ENCODE results near the gene PALD1.
"Not testable (repeated sequence)": the region's sequence is repeated elsewhere in the genome, so short reads cannot be mapped to it uniquely, and the experiment has no call there.

Gene PALD1

DNA sequence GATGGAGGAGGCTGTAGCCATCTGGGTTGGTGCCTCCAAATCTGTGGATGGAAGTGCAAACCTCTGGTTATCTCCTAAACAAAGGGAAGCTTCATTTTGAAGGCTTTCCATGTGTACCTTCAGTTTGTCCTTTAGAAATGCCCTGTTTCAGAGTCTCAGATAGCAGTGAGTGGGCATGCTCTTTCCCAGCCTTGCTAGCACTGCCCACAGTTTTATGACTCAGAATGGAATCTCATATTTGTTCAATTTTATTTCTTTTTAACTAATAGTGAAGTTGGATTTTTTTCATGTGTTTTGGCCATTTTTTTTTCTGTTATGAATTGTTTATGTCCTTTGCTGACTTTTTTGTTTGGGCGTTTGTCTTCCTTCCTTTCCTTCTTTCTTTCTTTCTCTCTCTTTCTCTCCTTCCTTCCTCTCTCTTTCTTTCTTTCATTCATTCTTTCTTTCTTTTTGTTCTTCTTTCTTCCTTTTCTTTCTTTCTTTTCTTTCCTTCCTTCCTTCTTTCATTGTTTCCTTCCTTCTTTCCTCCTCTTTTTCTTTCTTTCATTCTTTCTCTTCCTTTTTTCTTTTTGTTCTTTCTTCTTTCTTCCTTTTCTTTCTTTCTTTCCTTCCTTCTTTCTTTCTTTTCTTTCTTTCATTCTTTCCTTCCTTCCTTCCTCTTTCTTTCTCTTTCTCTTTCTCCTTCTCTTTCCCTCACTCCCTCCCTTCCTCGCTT is 98.4 kb downstream of the PALD1 start:
- no peak overlapping the region for H3K4me3 ChIP-seq (ENCODE audit: low read depth, low read length)
- no peak for TF ChIP-seq CTCF (IDR thresholded peaks at IDR 0.05; ENCODE audit: low read depth, low read length, missing control alignments)
- DNase-seq (ENCODE audit: low read depth): no peak
- in situ Hi-C loops (cut with HindIII; ENCODE audit: low sequenced_read_pairs): loop anchor here (5.0 kb wide), 2 partner anchors 55 to 80 kb away; no protein-coding TSS in a partner anchor

GRCh38 chr10:70578371-70578947 is 99.9 kb downstream of the PALD1 start:
- peak; percentile 97 for DNase-seq (ENCODE audit: low read depth)
- in situ Hi-C loops (cut with HindIII; ENCODE audit: low sequenced_read_pairs): loop anchor here (5.0 kb wide), 2 partner anchors 56 to 79 kb away; no protein-coding TSS in a partner anchor
- H3K4me3 ChIP-seq (ENCODE audit: low read depth, low read length): no peak overlapping the region
- no peak for TF ChIP-seq CTCF (IDR thresholded peaks at IDR 0.05; ENCODE audit: low read depth, low read length, missing control alignments)

DNA sequence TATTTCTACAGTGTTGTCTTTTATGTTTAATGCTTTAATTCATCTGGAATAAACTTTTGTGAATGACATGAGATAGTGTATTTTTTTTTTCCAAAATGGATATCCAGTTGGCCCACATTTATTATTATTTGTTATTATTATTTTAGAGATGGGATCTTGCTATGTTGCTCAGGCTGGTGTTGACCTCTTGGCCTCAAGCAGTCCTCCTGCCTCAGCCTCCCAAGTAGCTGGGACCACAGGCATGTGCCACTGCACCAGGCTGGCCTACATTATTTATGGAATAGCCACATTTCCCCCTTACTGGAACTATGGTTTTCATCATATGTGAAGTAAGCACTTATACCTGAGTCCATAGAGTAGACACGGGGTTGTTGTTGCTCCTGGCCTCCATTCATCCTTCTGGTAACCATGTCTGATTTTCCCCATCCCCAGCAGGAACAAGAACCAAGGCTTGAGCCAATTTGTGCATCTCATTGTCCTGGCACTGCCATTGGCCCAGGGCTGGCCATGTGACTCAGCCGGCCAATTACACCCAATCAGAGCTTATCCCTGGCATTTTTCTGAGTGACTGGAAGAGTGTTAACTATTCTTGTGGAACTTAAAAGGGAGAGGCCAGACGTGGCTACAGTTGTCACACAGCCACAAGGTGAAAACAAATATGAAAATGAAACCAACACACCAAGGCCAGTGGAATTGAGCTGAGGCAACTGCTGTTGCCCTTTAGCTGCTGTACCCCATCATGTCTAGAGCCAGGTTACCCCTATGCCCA is 100.9 kb downstream of the PALD1 start:
- H3K4me3 ChIP-seq (ENCODE audit: low read depth, low read length): no peak overlapping the region
- no peak for TF ChIP-seq CTCF (IDR thresholded peaks at IDR 0.05; ENCODE audit: low read depth, low read length, missing control alignments)
- no peak for DNase-seq (ENCODE audit: low read depth)
- in situ Hi-C loops (cut with HindIII; ENCODE audit: low sequenced_read_pairs): loop anchor here (5.0 kb wide), 2 partner anchors 57 to 78 kb away; no protein-coding TSS in a partner anchor

DNA sequence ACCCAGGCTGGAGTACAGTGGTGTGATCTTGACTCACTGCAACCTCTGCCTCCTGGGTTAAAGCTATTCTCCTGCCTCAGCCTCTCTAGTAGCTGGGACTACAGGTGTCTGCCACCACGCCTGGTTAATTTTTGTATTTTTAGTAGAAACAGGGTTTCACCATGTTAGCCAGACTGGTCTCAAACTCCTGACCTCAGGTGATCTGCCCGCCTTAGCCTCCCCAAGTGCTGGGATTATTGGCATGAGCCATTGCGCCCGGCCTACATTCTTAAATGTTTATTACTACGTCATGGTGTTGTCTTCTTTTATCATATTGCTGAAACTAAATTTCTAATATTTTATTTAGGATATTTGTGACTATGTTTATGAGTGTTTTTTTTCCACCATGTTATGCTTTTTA is 102.6 kb downstream of the PALD1 start:
- H3K4me3 ChIP-seq (ENCODE audit: low read depth, low read length); DNase-seq (ENCODE audit: low read depth); in situ Hi-C loops (cut with HindIII; ENCODE audit: low sequenced_read_pairs): not testable (repeated sequence)

- no peak for TF ChIP-seq CTCF (IDR thresholded peaks at IDR 0.05; ENCODE audit: low read depth, low read length, missing control alignments)
- in situ Hi-C loops (cut with HindIII; ENCODE audit: low sequenced_read_pairs): no loop called here
- DNase-seq (ENCODE audit: low read depth): no peak
- no peak overlapping the region for H3K4me3 ChIP-seq (ENCODE audit: low read depth, low read length)
Observed at GRCh38 chr10:70582793-70583668, 104.5 kb downstream of the PALD1 start.

DNA sequence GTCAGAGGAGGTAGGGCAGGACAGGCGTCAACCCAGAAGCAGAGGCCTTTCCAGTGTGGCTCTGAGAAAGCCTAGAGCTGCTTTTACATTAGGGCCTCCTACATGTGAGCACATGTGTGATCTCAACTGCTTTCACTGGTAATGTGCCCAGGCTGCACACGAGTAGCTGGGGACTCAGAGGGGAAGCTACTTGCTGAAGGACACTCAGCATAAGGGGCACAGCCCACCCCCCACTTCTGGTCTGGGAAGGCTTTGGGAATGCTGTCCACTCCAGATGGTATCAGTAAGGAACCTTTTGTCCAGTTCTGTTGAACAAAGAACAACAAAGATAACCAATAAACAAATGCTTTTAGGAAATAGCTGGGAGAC is 105.1 kb downstream of the PALD1 start:
- in situ Hi-C loops (cut with HindIII; ENCODE audit: low sequenced_read_pairs): no loop called here
- no peak for DNase-seq (ENCODE audit: low read depth)
- TF ChIP-seq CTCF (IDR thresholded peaks at IDR 0.05; ENCODE audit: low read depth, low read length, missing control alignments): no peak

More for the DNA sequence above, 105.1 kb downstream of the PALD1 start:
- H3K4me3 ChIP-seq (ENCODE audit: low read depth, low read length): no peak overlapping the region

Data from astrocyte of the cerebellum (primary cell).